Retinal pigment epithelial cell (primary cell): ENCODE data around the gene FAM210A.
A peak's percentile ranks its signal among the peaks of the same experiment; 100 is the strongest.

ENCODE experiments used
- DNase-seq: peaks from one replicate; pipeline ENCODE4 v3.0.0-alpha.2; 2010; ENCODE audit warnings: low read depth
- H3K4me3 ChIP-seq: 2 replicates; pipeline ENCODE4 v1.5.1; 2011; ENCODE audit warnings: mild to moderate bottlenecking, low read length, control low read depth, moderate library complexity
- CTCF ChIP-seq: conservative IDR thresholded peaks from 2 replicates; pipeline ENCODE4 v1.5.1; 2011; ENCODE audit warnings: low read depth, low read length, control low read depth, inconsistent platforms

The FAM210A gene

GRCh38 chr18:13726232-13726971, at the start of gene FAM210A, which contains the start of gene RNMT:
FAM210A (minus strand) TSS chr18:13726558; CDS start chr18:13682077, 44,481 bp downstream.
RNMT (plus strand) TSS chr18:13726673; CDS start chr18:13731518, 4,845 bp downstream.
- DNase-seq = peak; percentile 88
- TF ChIP-seq CTCF = no peak
- H3K4me3 ChIP-seq = peak within 1 kb of the TSS; percentile 94

GRCh38 chr18:13775058-13775457, 48.7 kb upstream of the FAM210A start:
- no peak for DNase-seq
- TF ChIP-seq CTCF = no peak
- H3K4me3 ChIP-seq = no peak overlapping the region

GRCh38 chr18:13762690-13763439, 36.5 kb upstream of the FAM210A start:
- no peak overlapping the region for H3K4me3 ChIP-seq
- TF ChIP-seq CTCF = no peak
- DNase-seq = no peak

GRCh38 chr18:13760047-13760446, 33.7 kb upstream of the FAM210A start:
- no peak overlapping the region for H3K4me3 ChIP-seq
- TF ChIP-seq CTCF = no peak
- no peak for DNase-seq

GRCh38 chr18:13758622-13759021, 32.3 kb upstream of the FAM210A start:
- no peak for TF ChIP-seq CTCF

GRCh38 chr18:13756671-13757070, 30.3 kb upstream of the FAM210A start:
- H3K4me3 ChIP-seq = no peak overlapping the region
- no peak for DNase-seq
- no peak for TF ChIP-seq CTCF

More at GRCh38 chr18:13758622-13759021, 32.3 kb upstream of the FAM210A start:
- no peak overlapping the region for H3K4me3 ChIP-seq
- DNase-seq = no peak
